A673 (cell line): ENCODE data around the gene PTPN14. TPM values are rescaled to one million over a fixed set of nuclear protein-coding genes. Genes with fewer than 3 reads are reported as not detected.

ENCODE experiments used
- BruUV-seq: library from RNA; stranded (reverse); fragments of 400-500 nt; replicated peaks from 2 replicates; lab custom pipeline; 2021; lab: Mats Ljungman, UMichigan
- CTCF ChIA-PET: fragments of 300-600 bp; sonication (Branson Sonifier 250); formaldehyde crosslinking; loops from one replicate; lab custom pipeline; 2022; ENCODE audit warnings: antibody characterized with exemption; lab: Charles Lee
- POLR2A ChIA-PET: fragments of 300-600 bp; sonication (Branson Sonifier 250); formaldehyde crosslinking; loops from one replicate; lab custom pipeline; 2022; ENCODE audit warnings: antibody characterized with exemption; ENCODE audit not compliant: low non-redundant PET; lab: Charles Lee
- DNase-seq: peaks from one replicate; pipeline ENCODE4 v3.0.0-alpha.2; 2015; ENCODE audit warnings: low spot score
- H3K27ac ChIP-seq: fragments of 200-600 bp; sonication (generic); 2 replicates; pipeline ENCODE4 v1.5.1; 2016; ENCODE audit warnings: mixed run types, low read depth, mild to moderate bottlenecking, mixed read lengths, antibody characterized with exemption, low read length; ENCODE audit not compliant: poor library complexity, severe bottlenecking
- H3K27me3 ChIP-seq: fragments of 200-600 bp; sonication (generic); replicated peaks from 2 replicates; pipeline ENCODE4 v1.6.1; 2017; ENCODE audit warnings: mixed run types, low read depth, mild to moderate bottlenecking, mixed read lengths, antibody characterized with exemption, low read length; ENCODE audit not compliant: insufficient read depth, poor library complexity
- H3K36me3 ChIP-seq: fragments of 200-600 bp; sonication (generic); 2 replicates; pipeline ENCODE4 v1.6.1; 2016; ENCODE audit warnings: mixed run types, mild to moderate bottlenecking, mixed read lengths, antibody characterized with exemption, low read length; ENCODE audit not compliant: insufficient read depth, poor library complexity, severe bottlenecking
- H3K4me1 ChIP-seq: fragments of 200-600 bp; sonication (generic); 2 replicates; pipeline ENCODE4 v1.6.1; 2017; ENCODE audit warnings: mixed run types, mild to moderate bottlenecking, mixed read lengths, antibody characterized with exemption, low read length; ENCODE audit not compliant: insufficient read depth, poor library complexity, severe bottlenecking
- H3K4me3 ChIP-seq: fragments of 200-600 bp; sonication (generic); 2 replicates; pipeline ENCODE4 v1.5.1; 2016; ENCODE audit warnings: low read depth, mixed run types, mild to moderate bottlenecking, mixed read lengths, low read length; ENCODE audit not compliant: poor library complexity, severe bottlenecking
- H3K9me3 ChIP-seq: fragments of 200-600 bp; sonication (generic); 2 replicates; pipeline ENCODE4 v1.6.1; 2016; ENCODE audit warnings: mixed run types, low read depth, mild to moderate bottlenecking, mixed read lengths, antibody characterized with exemption, low read length; ENCODE audit not compliant: poor library complexity, severe bottlenecking
- CTCF ChIP-seq: fragments of 300-800, 200-600 bp; sonication (generic); conservative IDR thresholded peaks from 2 replicates; pipeline ENCODE4 v1.5.1; 2017; ENCODE audit warnings: low read depth, mild to moderate bottlenecking, antibody characterized with exemption, low read length, moderate library complexity, mixed read lengths
- EZH2 ChIP-seq: fragments of 200-600 bp; sonication (generic); IDR thresholded peaks from 2 replicates; pipeline ENCODE4 v1.6.1; 2017; ENCODE audit warnings: borderline replicate concordance, low read depth, mild to moderate bottlenecking, mixed read lengths, antibody characterized with exemption, low read length; ENCODE audit not compliant: poor library complexity, severe bottlenecking
- intact Hi-C: fragments of 100-400 bp; cut with micrococcal nuclease; formaldehyde crosslinking; loops from one replicate; pipeline ENCODE4 v1.10.0; 2022; ENCODE audit not compliant: unreplicated experiment
- total RNA-seq: library from RNA; stranded (reverse); gene quantifications from 2 replicates; pipeline ENCODE4 v1.2.3, GENCODE V29; 2021

Gene PTPN14
- total RNA-seq, 1 experiment from 2014 or later: 114 TPM

- H3K36me3 ChIP-seq: no peaks in the 10 kb centered on the region
- POLR2A ChIA-PET: no interaction called here
- H3K27me3 ChIP-seq: no peaks in the 10 kb centered on the region
- peak overlapping the region; percentile 39 for H3K27ac ChIP-seq
- no peak for DNase-seq
- no peak for TF ChIP-seq CTCF
- no peak for TF ChIP-seq EZH2
- H3K9me3 ChIP-seq: no peaks in the 10 kb centered on the region
- BruUV-seq: no TSS peak
- CTCF ChIA-PET: no interaction called here
- intact Hi-C loops: no loop called here
- H3K4me1 ChIP-seq: peaks cover 80% of the 10 kb centered on the region
- H3K4me3 ChIP-seq: no peak overlapping the region
Observed at GRCh38 chr1:214473387-214473786, 78.0 kb downstream of the PTPN14 start.

GRCh38 chr1:214472364-214472763 is 79.0 kb downstream of the PTPN14 start:
- no TSS peak for BruUV-seq
- H3K36me3 ChIP-seq: no peaks in the 10 kb centered on the region
- ChIA-PET CTCF (no interaction called here), POLR2A (no interaction called here)
- H3K4me3 ChIP-seq: no peak overlapping the region
- H3K27ac ChIP-seq: peak overlapping the region; percentile 39
- TF ChIP-seq CTCF: no peak
- TF ChIP-seq EZH2: no peak
- intact Hi-C loops: no loop called here
- H3K27me3 ChIP-seq: no peaks in the 10 kb centered on the region
- H3K4me1 ChIP-seq: peaks cover 72% of the 10 kb centered on the region
- DNase-seq: no peak
- no peaks in the 10 kb centered on the region for H3K9me3 ChIP-seq

GRCh38 chr1:214471458-214471857 is 79.9 kb downstream of the PTPN14 start:
- BruUV-seq: no TSS peak
- intact Hi-C loops: no loop called here
- no peaks in the 10 kb centered on the region for H3K36me3 ChIP-seq
- H3K27ac ChIP-seq: peak overlapping the region; percentile 1
- DNase-seq: no peak
- H3K4me3 ChIP-seq: no peak overlapping the region
- ChIA-PET CTCF (no interaction called here), POLR2A (no interaction called here)
- H3K4me1 ChIP-seq: peaks cover 67% of the 10 kb centered on the region
- no peaks in the 10 kb centered on the region for H3K27me3 ChIP-seq
- peak; percentile 7; the same call in 1 of the 2 replicates for TF ChIP-seq CTCF
- TF ChIP-seq EZH2: no peak
- no peaks in the 10 kb centered on the region for H3K9me3 ChIP-seq
